Neural cell (in vitro differentiated cells): ENCODE results near the gene RASD1.

ENCODE experiments used
- CTCF ChIP-seq: fragments of 450-650 bp; IDR thresholded peaks from 2 replicates; pipeline ENCODE4 v1.5.1; 2014; ENCODE audit warnings: antibody characterized with exemption, mild to moderate bottlenecking, moderate library complexity; ENCODE audit not compliant: poor library complexity, severe bottlenecking
- POLR2AphosphoS5 ChIP-seq: IDR thresholded peaks from 2 replicates; pipeline ENCODE4 v1.6.1; 2012
- TAF1 ChIP-seq: IDR thresholded peaks from 2 replicates; pipeline ENCODE4 v1.6.1; 2012; ENCODE audit warnings: low read depth

GRCh38 chr17:17447264-17447663 is 48.9 kb downstream of the RASD1 start:
- no peak for TF ChIP-seq CTCF
- TF ChIP-seq TAF1: no peak
- TF ChIP-seq POLR2AphosphoS5: no peak
